H1 (cell line): ENCODE measurements around the gene PHKG2. TPM values are rescaled to one million over a fixed set of nuclear protein-coding genes. Genes with fewer than 3 reads are reported as not detected.

Experiments
- CTCF ChIA-PET: fragments of 300-600 bp; sonication (Branson Sonifier 250); formaldehyde crosslinking; loops from one replicate; lab custom pipeline; 2021; ENCODE audit not compliant: partially characterized antibody; lab: Charles Lee
- POLR2A ChIA-PET: fragments of 300-600 bp; sonication (Branson Sonifier 250); formaldehyde crosslinking; loops from one replicate; lab custom pipeline; 2021; ENCODE audit warnings: inconsistent platforms; ENCODE audit not compliant: partially characterized antibody; lab: Charles Lee
- DNase-seq, 2 experiments: peaks; one replicate each; pipeline versions ENCODE4 v3.0.0 to v3.0.0-alpha.2; 2010 to 2022; ENCODE audit warnings: low spot score in 2 of 2, low read depth in 1 of 2, mixed read lengths in 1 of 2
- FAIRE-seq: peaks from 2 replicates; lab custom pipeline; 2011; peaks lifted over from hg19 to GRCh38; lab: Jason Lieb, UNC
- H2AFZ ChIP-seq: 2 replicates; pipeline ENCODE4 v1.8.1; 2012; ENCODE audit warnings: low read length, inconsistent platforms
- H2AK5ac ChIP-seq: 2 replicates; pipeline ENCODE4 v1.6.1; 2013; ENCODE audit warnings: low read depth, low read length
- H2BK120ac ChIP-seq: replicated peaks from 2 replicates; pipeline ENCODE3; 2013; ENCODE audit warnings: low read depth, low read length, inconsistent platforms
- H2BK12ac ChIP-seq: 2 replicates; pipeline ENCODE4 v1.6.1; 2013; ENCODE audit warnings: low read depth, low read length
- H2BK15ac ChIP-seq: 2 replicates; pipeline ENCODE4 v1.6.1; 2013; ENCODE audit warnings: low read length
- H2BK20ac ChIP-seq: 2 replicates; pipeline ENCODE4 v1.6.1; 2013; ENCODE audit warnings: low read length
- H2BK5ac ChIP-seq: 2 replicates; pipeline ENCODE4 v1.6.1; 2013; ENCODE audit warnings: low read depth, low read length
- H3K14ac ChIP-seq: 2 replicates; pipeline ENCODE4 v1.6.1; 2013; ENCODE audit warnings: inconsistent platforms; ENCODE audit not compliant: insufficient read length
- H3K18ac ChIP-seq: 2 replicates; pipeline ENCODE4 v1.6.1; 2013; ENCODE audit warnings: low read length; ENCODE audit errors: extremely low read depth
- H3K23ac ChIP-seq: 2 replicates; pipeline ENCODE4 v1.6.1; 2013; ENCODE audit warnings: inconsistent platforms; ENCODE audit not compliant: insufficient read length
- H3K23me2 ChIP-seq: 2 replicates; pipeline ENCODE4 v1.6.1; 2013; ENCODE audit warnings: low read depth, low read length
- H3K27ac ChIP-seq: 2 replicates; pipeline ENCODE4 v1.6.1; 2011; ENCODE audit warnings: low read depth, low read length, inconsistent platforms
- H3K27me3 ChIP-seq, 4 experiments: replicated peaks in 1 of 4; 1 replicate in 1 of 4; 2 replicates in 3 of 4; pipeline versions ENCODE4 v1.6.1 to v1.8.1; 2011 to 2013; ENCODE audit warnings: low read length in 3 of 4, mild to moderate bottlenecking in 3 of 4, inconsistent platforms in 2 of 4, mixed read lengths in 2 of 4, moderate library complexity in 1 of 4; ENCODE audit not compliant: control insufficient read depth in 3 of 4, insufficient read depth in 3 of 4; ENCODE audit errors: extremely low read depth in 1 of 4
- H3K36me3 ChIP-seq, 4 experiments: 2 replicates each; pipeline versions ENCODE4 v1.6.1 to v1.8.1; 2011 to 2013; ENCODE audit warnings: mild to moderate bottlenecking in 4 of 4, low read length in 3 of 4, moderate library complexity in 2 of 4, control low read depth in 1 of 4, inconsistent platforms in 1 of 4; ENCODE audit not compliant: insufficient read depth in 4 of 4, control insufficient read depth in 2 of 4
- H3K4ac ChIP-seq: replicated peaks from 2 replicates; pipeline ENCODE3; 2013; ENCODE audit warnings: low read length, low read depth, mixed read lengths, inconsistent platforms; ENCODE audit not compliant: insufficient read length
- H3K4me1 ChIP-seq, 4 experiments: replicated peaks in 1 of 4; 1 replicate in 1 of 4; 2 replicates in 3 of 4; pipeline versions ENCODE4 v1.6.1 to v1.8.1; 2011 to 2013; ENCODE audit warnings: low read length in 3 of 4, inconsistent platforms in 2 of 4, mixed read lengths in 1 of 4; ENCODE audit not compliant: insufficient read depth in 4 of 4, control insufficient read depth in 3 of 4
- H3K4me2 ChIP-seq, 2 experiments: 2 replicates each; pipeline versions ENCODE4 v1.6.1 to v1.8.1; 2011 to 2013; ENCODE audit warnings: low read depth in 2 of 2, low read length in 2 of 2, control low read depth in 1 of 2, inconsistent platforms in 1 of 2, mild to moderate bottlenecking in 1 of 2; ENCODE audit not compliant: insufficient read depth in 1 of 2
- H3K4me3 ChIP-seq, 4 experiments: fragments of 200-600, 300-600 bp in 1 of 4; sonication (generic), shearing (Covaris generic), sonication (Bioruptor Twin) in 1 of 4; 2 replicates each; pipeline versions ENCODE4 v1.5.1 to v1.8.1; 2011 to 2016; ENCODE audit warnings: low read length in 4 of 4, low read depth in 3 of 4, control low read depth in 2 of 4, inconsistent platforms in 2 of 4, mild to moderate bottlenecking in 2 of 4, mixed read lengths in 1 of 4, moderate library complexity in 1 of 4; ENCODE audit not compliant: insufficient read depth in 2 of 4; ENCODE audit errors: extremely low read depth in 1 of 4
- H3K56ac ChIP-seq: replicated peaks from 2 replicates; pipeline ENCODE3; 2013; ENCODE audit warnings: low read depth, mild to moderate bottlenecking, mixed read lengths, low read length, inconsistent platforms; ENCODE audit not compliant: insufficient read length
- H3K79me1 ChIP-seq: 2 replicates; pipeline ENCODE4 v1.6.1; 2013; ENCODE audit warnings: low read depth, low read length, control low read depth
- H3K79me2 ChIP-seq, 2 experiments: 2 replicates each; pipeline versions ENCODE4 v1.6.1 to v1.8.1; 2012 to 2013; ENCODE audit warnings: low read length in 2 of 2, mild to moderate bottlenecking in 2 of 2, inconsistent platforms in 1 of 2; ENCODE audit not compliant: insufficient read depth in 2 of 2, control insufficient read depth in 1 of 2
- H3K9ac ChIP-seq, 4 experiments: replicated peaks in 1 of 4; 1 replicate in 1 of 4; 2 replicates in 3 of 4; pipeline versions ENCODE4 v1.6.1 to v1.8.1; 2011 to 2013; ENCODE audit warnings: low read depth in 3 of 4, low read length in 3 of 4, control low read depth in 2 of 4, mild to moderate bottlenecking in 2 of 4, moderate library complexity in 2 of 4, inconsistent platforms in 1 of 4; ENCODE audit errors: extremely low read depth in 1 of 4
- H3K9me3 ChIP-seq, 2 experiments: 2 replicates each; pipeline versions ENCODE4 v1.6.1 to v1.8.1; 2012 to 2013; ENCODE audit warnings: mild to moderate bottlenecking in 2 of 2, moderate library complexity in 2 of 2, control low read depth in 1 of 2, inconsistent platforms in 1 of 2, low read depth in 1 of 2, low read length in 1 of 2, mixed read lengths in 1 of 2; ENCODE audit not compliant: insufficient read depth in 2 of 2
- H4K20me1 ChIP-seq, 2 experiments: replicated peaks in 1 of 2; 2 replicates each; pipeline versions ENCODE3 to v1.8.1; 2011 to 2013; ENCODE audit warnings: inconsistent platforms in 2 of 2, low read length in 2 of 2, mild to moderate bottlenecking in 1 of 2; ENCODE audit not compliant: insufficient read depth in 2 of 2, control insufficient read depth in 1 of 2
- H4K5ac ChIP-seq: 2 replicates; pipeline ENCODE4 v1.6.1; 2013; ENCODE audit warnings: low read length, low read depth, mixed read lengths, inconsistent platforms; ENCODE audit not compliant: insufficient read length
- H4K8ac ChIP-seq: 2 replicates; pipeline ENCODE4 v1.8.0; 2013; ENCODE audit warnings: mild to moderate bottlenecking, moderate library complexity, low read length, inconsistent platforms; ENCODE audit not compliant: insufficient read depth; ENCODE audit errors: extremely low read depth
- H4K91ac ChIP-seq: replicated peaks from 2 replicates; pipeline ENCODE3; 2013; ENCODE audit warnings: low read length, mixed read lengths, inconsistent platforms; ENCODE audit not compliant: insufficient read length
- CHD2 ChIP-seq: IDR thresholded peaks from 2 replicates; pipeline ENCODE4 v1.6.1; 2012; ENCODE audit warnings: low read length, improper control_type of control experiment
- RAD21 ChIP-seq, 2 experiments: IDR thresholded peaks in 1 of 2; conservative IDR thresholded peaks in 1 of 2; 2 replicates each; pipeline ENCODE4 v1.6.1; 2011; ENCODE audit warnings: low read depth in 2 of 2, low read length in 2 of 2, improper control_type of control experiment in 1 of 2, inconsistent platforms in 1 of 2, mild to moderate bottlenecking in 1 of 2, moderate library complexity in 1 of 2
- RFX5 ChIP-seq: IDR thresholded peaks from 2 replicates; pipeline ENCODE4 v1.6.1; 2011; ENCODE audit warnings: low read depth, low read length, improper control_type of control experiment, borderline replicate concordance
- WGBS, 2 experiments: shearing (Covaris generic) in 1 of 2; methylation state at CpG; one replicate each; pipeline versions ENCODE4 v1.1.6 to v1.1.7; 2013 to 2015; ENCODE audit warnings: low lambda C conversion rate in 2 of 2, mixed read lengths in 2 of 2, inconsistent platforms in 1 of 2, low coverage in 1 of 2, missing lambda C conversion rate in 1 of 2; ENCODE audit not compliant: insufficient replicate concordance in 2 of 2, insufficient coverage in 1 of 2, insufficient read length in 1 of 2; ENCODE audit errors: extremely low coverage in 1 of 2, missing lambda C conversion rate in 1 of 2; 5-methylcytosine and 5-hydroxymethylcytosine counted together
- polyA plus RNA-seq, 7 experiments: library from polyadenylated mRNA; depleted of rRNA in 3 of 7; stranded (reverse) in 5 of 7; unstranded in 2 of 7; fragments of >200 nt in 5 of 7; fragments of 200-250 nt in 2 of 7; gene quantifications; 1 replicate in 5 of 7; 2 replicates in 1 of 7; 4 replicates in 1 of 7; pipeline versions ENCODE4 v1.2.1 to v1.2.3, GENCODE V29; 2011 to 2013; ENCODE audit warnings: missing spikeins in 2 of 7, mixed read lengths in 2 of 7
- total RNA-seq: library from RNA; stranded (reverse); fragmentation: NEBNext Ultra II Directional; extraction: Animal tissue kit (Norgen Biotek cat#: 25700); gene quantifications from 2 replicates; pipeline ENCODE4 v1.2.1, GENCODE V29; 2021
- TF ChIP-seq, protein P1 (sequence below), 3 experiments: IDR thresholded peaks; 1 replicate in 2 of 3; 2 replicates in 1 of 3; pipeline versions ENCODE4 v1.5.1 to v1.6.1; 2011; ENCODE audit warnings: low read length in 3 of 3, mild to moderate bottlenecking in 3 of 3, inconsistent platforms in 2 of 3, low read depth in 1 of 3, moderate library complexity in 1 of 3; ENCODE audit not compliant: insufficient read depth in 1 of 3; ENCODE audit errors: control extremely low read depth in 1 of 3

Gene PHKG2
- total and polyA plus RNA-seq, 2 of the 8 experiments (the other 6 are each of a cell fraction or from before 2014, with no cell fraction given), result 36.0 to 53.4 TPM

DNA sequence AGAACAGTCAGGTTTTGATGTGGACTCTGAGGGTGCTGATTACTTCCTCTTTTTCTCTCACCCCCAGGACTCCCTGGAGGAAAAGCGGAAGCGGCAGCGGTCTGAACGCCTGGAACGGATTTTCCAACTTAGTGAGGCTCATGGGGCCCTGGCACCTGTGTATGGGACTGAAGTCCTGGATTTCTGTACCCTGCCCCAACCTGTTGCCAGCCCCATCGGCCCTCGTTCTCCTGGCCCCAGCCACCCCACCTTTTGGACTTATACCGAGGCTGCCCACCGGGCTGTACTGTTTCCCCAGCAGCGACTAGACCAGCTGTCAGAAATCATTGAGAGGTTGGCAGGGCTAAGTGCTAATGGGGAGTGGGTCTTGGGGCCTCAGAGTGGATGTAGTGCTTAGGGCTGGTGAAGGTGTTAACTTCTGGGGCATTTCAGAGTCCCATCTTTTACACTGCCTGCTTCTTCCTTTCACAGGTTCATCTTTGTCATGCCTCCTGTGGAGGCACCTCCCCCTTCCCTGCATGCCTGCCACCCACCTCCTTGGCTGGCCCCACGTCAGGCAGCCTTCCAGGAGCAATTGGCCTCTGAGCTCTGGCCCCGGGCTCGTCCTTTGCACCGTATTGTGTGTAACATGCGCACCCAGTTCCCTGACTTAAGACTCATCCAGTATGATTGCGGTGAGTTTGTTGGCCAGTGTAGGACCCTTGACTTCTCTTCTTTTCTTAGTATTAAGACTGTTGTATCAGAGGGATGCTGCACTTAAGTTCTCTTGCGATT is 19.1 kb upstream of the PHKG2 start:
- CTCF ChIA-PET, result interaction anchor here (1.2 kb wide), 1 partner anchor 212 kb away, joined by 4 read pairs; no protein-coding TSS in a partner anchor
- H3K9ac ChIP-seq, result peak overlapping the region in 1 of 4 experiments; percentile 32; a peak in 1 of 7 replicates
- H2BK12ac ChIP-seq, result no peak overlapping the region
- no peak for DNase-seq
- peak; percentile 12 to 21; a peak in 2 of 4 replicates for TF ChIP-seq RAD21 (IDR thresholded peaks at IDR 0.05 in 1 of 2, conservative IDR thresholded peaks at IDR 0.05 in 1 of 2; ENCODE audit: low read depth in 2 of 2, low read length in 2 of 2)
- TF ChIP-seq, protein P1, sequence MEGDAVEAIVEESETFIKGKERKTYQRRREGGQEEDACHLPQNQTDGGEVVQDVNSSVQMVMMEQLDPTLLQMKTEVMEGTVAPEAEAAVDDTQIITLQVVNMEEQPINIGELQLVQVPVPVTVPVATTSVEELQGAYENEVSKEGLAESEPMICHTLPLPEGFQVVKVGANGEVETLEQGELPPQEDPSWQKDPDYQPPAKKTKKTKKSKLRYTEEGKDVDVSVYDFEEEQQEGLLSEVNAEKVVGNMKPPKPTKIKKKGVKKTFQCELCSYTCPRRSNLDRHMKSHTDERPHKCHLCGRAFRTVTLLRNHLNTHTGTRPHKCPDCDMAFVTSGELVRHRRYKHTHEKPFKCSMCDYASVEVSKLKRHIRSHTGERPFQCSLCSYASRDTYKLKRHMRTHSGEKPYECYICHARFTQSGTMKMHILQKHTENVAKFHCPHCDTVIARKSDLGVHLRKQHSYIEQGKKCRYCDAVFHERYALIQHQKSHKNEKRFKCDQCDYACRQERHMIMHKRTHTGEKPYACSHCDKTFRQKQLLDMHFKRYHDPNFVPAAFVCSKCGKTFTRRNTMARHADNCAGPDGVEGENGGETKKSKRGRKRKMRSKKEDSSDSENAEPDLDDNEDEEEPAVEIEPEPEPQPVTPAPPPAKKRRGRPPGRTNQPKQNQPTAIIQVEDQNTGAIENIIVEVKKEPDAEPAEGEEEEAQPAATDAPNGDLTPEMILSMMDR (IDR thresholded peaks at IDR 0.05; ENCODE audit: control extremely low read depth in 1 of 3, insufficient read depth in 1 of 3, low read depth in 1 of 3, low read length in 3 of 3), result peak in 2 of 3 experiments; percentile 8 to 10; a peak in 2 of 4 replicates
- no peak for TF ChIP-seq CHD2
- TF ChIP-seq RFX5, result no peak
- TF ChIP-seq, all 59 proteins: peak for 2
- no peak overlapping the region for H3K4ac ChIP-seq
- no peak for FAIRE-seq
- H3K79me1 ChIP-seq, result no peaks in the 10 kb centered on the region; the same call in 1 of the 2 replicates
- 87% methylated on average over 17 of the region's 17 CpGs; no CpG with 5 or more reads in 1 of the 2 experiments for WGBS, 2 experiments
- H3K79me2 ChIP-seq, result no peaks in the 10 kb centered on the region; a peak in 1 of 4 replicates
- H3K4me1 ChIP-seq, result peaks cover 0 to 3% (median 3%) of the 10 kb centered on the region in 4 experiments; a peak in 2 of 7 replicates
- no peak overlapping the region for H3K23ac ChIP-seq
- no peak overlapping the region for H3K4me3 ChIP-seq
- no peak overlapping the region for H3K27ac ChIP-seq
- H2BK5ac ChIP-seq, result no peak overlapping the region
- no peaks in the 10 kb centered on the region for H3K27me3 ChIP-seq
- H3K18ac ChIP-seq, result no peak overlapping the region
- no peak overlapping the region for H4K5ac ChIP-seq
- peaks cover 20 to 52% (median 42%) of the 10 kb centered on the region in 4 experiments for H3K36me3 ChIP-seq
- no peak overlapping the region for H3K4me2 ChIP-seq
- POLR2A ChIA-PET, result interaction anchor here (0.7 to 1.8 kb wide), 7 partner anchors 9 to 73 kb away, joined by 3 to 8 read pairs (median 5); partner anchors contain the start of genes PHKG2 and SRCAP
- no peaks in the 10 kb centered on the region for H3K9me3 ChIP-seq
- no peak overlapping the region for H2AK5ac ChIP-seq
- no peaks in the 10 kb centered on the region for H3K23me2 ChIP-seq
- H3K56ac ChIP-seq, result no peak overlapping the region
- H2BK120ac ChIP-seq, result no peak overlapping the region
- no peak overlapping the region for H2BK15ac ChIP-seq
- H4K8ac ChIP-seq, result no peak overlapping the region
- H4K91ac ChIP-seq, result no peak overlapping the region
- H4K20me1 ChIP-seq, result peaks cover 2 to 14% of the 10 kb centered on the region in 2 experiments
- no peak overlapping the region for H3K14ac ChIP-seq
- no peak overlapping the region for H2BK20ac ChIP-seq
- no peak overlapping the region for H2AFZ ChIP-seq
